SH-SY5Y (cell line): ENCODE data around the gene NME9.

Source experiments
- GATA2 ChIP-seq: IDR thresholded peaks from 2 replicates; pipeline ENCODE4 v1.6.1; 2011; ENCODE audit warnings: mild to moderate bottlenecking, low read depth, low read length
- GATA3 ChIP-seq: IDR thresholded peaks from 2 replicates; pipeline ENCODE4 v1.6.1; 2011; ENCODE audit warnings: low read depth, mild to moderate bottlenecking, low read length, moderate library complexity

- TF ChIP-seq GATA2 = no peak
- no peak for TF ChIP-seq GATA3
Observed at GRCh38 chr3:138349926-138350665, 20.4 kb upstream of the NME9 start.
